HEK293 (cell line): ENCODE data around the gene SLC6A17.

Experiments used
- CTCF ChIA-PET: fragments of 350-600 bp; formaldehyde crosslinking; extraction: SDS; loops from one replicate; lab custom pipeline; 2021; ENCODE audit warnings: antibody characterized with exemption; lab: Yijun Ruan, JAX
- POLR2A ChIA-PET: fragments of 300-600 bp; formaldehyde crosslinking; extraction: SDS; loops from one replicate; lab custom pipeline; 2020; ENCODE audit warnings: antibody characterized with exemption, inconsistent platforms; lab: Yijun Ruan, JAX
- H3K27ac ChIP-seq: fragments of 200-500 bp; sonication (Bioruptor generic); 2 replicates; pipeline ENCODE4 v1.5.1; 2014; ENCODE audit warnings: low read depth, low read length, control low read depth, inconsistent platforms; ENCODE audit errors: extremely low read depth
- H3K36me3 ChIP-seq, 2 experiments: fragments of 200-500 bp in 1 of 2; sonication (Bioruptor generic) in 1 of 2; 1 replicate in 1 of 2; 2 replicates in 1 of 2; pipeline ENCODE4 v1.5.1; 2014 to 2017; ENCODE audit warnings: inconsistent platforms in 2 of 2, low read length in 2 of 2; ENCODE audit not compliant: control insufficient read depth in 2 of 2, insufficient read depth in 1 of 2
- H3K4me1 ChIP-seq: fragments of 200-500 bp; sonication (Bioruptor generic); 2 replicates; pipeline ENCODE4 v1.5.1; 2014; ENCODE audit warnings: mild to moderate bottlenecking, low read length, inconsistent platforms; ENCODE audit not compliant: control insufficient read depth, insufficient read depth
- H3K4me3 ChIP-seq: 2 replicates; pipeline ENCODE4 v1.5.1; 2011; ENCODE audit warnings: low read depth, mild to moderate bottlenecking, control low read depth, low read length, moderate library complexity
- H3K9me3 ChIP-seq: fragments of 200-500 bp; sonication (Bioruptor generic); 2 replicates; pipeline ENCODE4 v1.5.1; 2014; ENCODE audit warnings: low read depth, low read length, inconsistent platforms; ENCODE audit not compliant: control insufficient read depth, insufficient read depth
- BCL11B ChIP-seq: fragments of 450-650 bp; formaldehyde crosslinking; IDR thresholded peaks from 2 replicates; pipeline ENCODE4 v1.5.1; 2016; ENCODE audit warnings: low read depth, missing biosample characterization, missing genetic modification characterization
- EGR2 ChIP-seq: fragments of 450-650 bp; formaldehyde crosslinking; IDR thresholded peaks from 2 replicates; pipeline ENCODE4 v1.5.1; 2016; ENCODE audit warnings: low read depth, missing biosample characterization, missing genetic modification characterization
- HOXC10 ChIP-seq: sonication (generic); formaldehyde crosslinking; IDR thresholded peaks from 2 replicates; pipeline ENCODE4 v1.8.1; 2023; ENCODE audit warnings: mild to moderate bottlenecking, missing genetic modification reagents
- INSM2 ChIP-seq: fragments of 450-650 bp; formaldehyde crosslinking; IDR thresholded peaks from 2 replicates; pipeline ENCODE4 v1.5.1; 2016; ENCODE audit warnings: missing biosample characterization, missing genetic modification characterization
- MZF1 ChIP-seq: fragments of 450-650 bp; formaldehyde crosslinking; IDR thresholded peaks from 2 replicates; pipeline ENCODE4 v1.5.1; 2017; ENCODE audit warnings: missing biosample characterization, missing genetic modification characterization, borderline replicate concordance
- PRDM10 ChIP-seq: fragments of 450-650 bp; formaldehyde crosslinking; IDR thresholded peaks from 2 replicates; pipeline ENCODE4 v1.5.1; 2016; ENCODE audit warnings: missing biosample characterization, missing genetic modification characterization
- RBAK ChIP-seq: fragments of 450-650 bp; formaldehyde crosslinking; IDR thresholded peaks from 2 replicates; pipeline ENCODE4 v1.5.1; 2016; ENCODE audit warnings: missing biosample characterization, missing genetic modification characterization
- SCRT1 ChIP-seq: fragments of 450-650 bp; formaldehyde crosslinking; IDR thresholded peaks from 2 replicates; pipeline ENCODE4 v1.5.1; 2016; ENCODE audit warnings: missing biosample characterization, missing genetic modification characterization, borderline replicate concordance
- TRIM28 ChIP-seq: IDR thresholded peaks from 2 replicates; pipeline ENCODE4 v1.6.1; 2011; ENCODE audit warnings: low read length, control low read depth, borderline replicate concordance
- ZBTB48 ChIP-seq: fragments of 450-650 bp; formaldehyde crosslinking; IDR thresholded peaks from 2 replicates; pipeline ENCODE4 v1.5.1; 2016; ENCODE audit warnings: missing biosample characterization, missing genetic modification characterization
- ZBTB7A ChIP-seq: fragments of 450-650 bp; formaldehyde crosslinking; IDR thresholded peaks from 2 replicates; pipeline ENCODE4 v1.5.1; 2016; ENCODE audit warnings: low read depth, missing biosample characterization, missing genetic modification characterization
- ZNF132 ChIP-seq: fragments of 450-650 bp; formaldehyde crosslinking; IDR thresholded peaks from 2 replicates; pipeline ENCODE4 v1.5.1; 2017; ENCODE audit warnings: missing biosample characterization, missing genetic modification characterization, borderline replicate concordance
- ZNF174 ChIP-seq: fragments of 450-650 bp; formaldehyde crosslinking; IDR thresholded peaks from 2 replicates; pipeline ENCODE4 v1.5.0; 2017; ENCODE audit warnings: missing biosample characterization, mild to moderate bottlenecking, missing genetic modification characterization
- ZNF223 ChIP-seq: fragments of 450-650 bp; formaldehyde crosslinking; IDR thresholded peaks from 2 replicates; pipeline ENCODE4 v1.5.1; 2016; ENCODE audit warnings: missing biosample characterization, missing genetic modification characterization
- ZNF324 ChIP-seq: fragments of 450-650 bp; formaldehyde crosslinking; IDR thresholded peaks from 2 replicates; pipeline ENCODE4 v1.5.1; 2016; ENCODE audit warnings: missing biosample characterization, missing genetic modification characterization
- ZNF350 ChIP-seq: fragments of 450-650 bp; formaldehyde crosslinking; IDR thresholded peaks from 2 replicates; pipeline ENCODE4 v1.5.0; 2017; ENCODE audit warnings: missing biosample characterization, mild to moderate bottlenecking, missing genetic modification characterization
- ZNF354C ChIP-seq: fragments of 450-650 bp; formaldehyde crosslinking; IDR thresholded peaks from 2 replicates; pipeline ENCODE4 v1.5.1; 2016; ENCODE audit warnings: missing biosample characterization, missing genetic modification characterization, low read depth, borderline replicate concordance
- ZNF37A ChIP-seq: fragments of 450-650 bp; IDR thresholded peaks from 2 replicates; pipeline ENCODE4 v1.5.1; 2018; ENCODE audit warnings: missing biosample characterization, missing genetic modification characterization
- ZNF423 ChIP-seq: fragments of 450-650 bp; formaldehyde crosslinking; IDR thresholded peaks from 2 replicates; pipeline ENCODE4 v1.5.1; 2016; ENCODE audit warnings: missing biosample characterization, missing genetic modification characterization
- ZNF501 ChIP-seq: fragments of 450-650 bp; formaldehyde crosslinking; IDR thresholded peaks from 2 replicates; pipeline ENCODE4 v1.5.1; 2016; ENCODE audit warnings: missing biosample characterization, missing genetic modification characterization
- ZNF513 ChIP-seq: fragments of 450-650 bp; IDR thresholded peaks from 2 replicates; pipeline ENCODE4 v1.5.1; 2018; ENCODE audit warnings: missing biosample characterization, missing genetic modification characterization
- ZNF544 ChIP-seq: fragments of 450-650 bp; formaldehyde crosslinking; IDR thresholded peaks from 2 replicates; pipeline ENCODE4 v1.5.0; 2017; ENCODE audit warnings: missing biosample characterization, missing genetic modification characterization
- ZNF660 ChIP-seq: fragments of 450-650 bp; IDR thresholded peaks from 2 replicates; pipeline ENCODE4 v1.5.1; 2018; ENCODE audit warnings: missing biosample characterization, mild to moderate bottlenecking, missing genetic modification characterization
- ZNF677 ChIP-seq: fragments of 450-650 bp; IDR thresholded peaks from 2 replicates; pipeline ENCODE4 v1.5.0; 2018; ENCODE audit warnings: missing biosample characterization, mild to moderate bottlenecking, missing genetic modification characterization, moderate library complexity

The SLC6A17 gene

GRCh38 chr1:110207831-110208230 lies 57.5 kb downstream of the SLC6A17 start (continued):
- TF ChIP-seq ZNF660 (tag by site-specific recombination) (no peak), SCRT1 (tag by site-specific recombination) (0 out of 2 replicates have a peak, but pooled peaks have one; percentile 38), PRDM10 (peak; percentile 29; the same call in 1 of the 2 replicates)

- POLR2A ChIA-PET = interaction anchor here (0.6 to 4.2 kb wide), 3 partner anchors 103 to 224 kb away, joined by 3 to 26 read pairs (median 4); partner anchors contain the start of gene RBM15
- TF ChIP-seq TRIM28 = 0 out of 2 replicates have a peak, but pooled peaks have one; percentile 40
- no peak for TF ChIP-seq ZNF132 (tag by site-specific recombination)
- peaks cover 5% of the 10 kb centered on the region for H3K4me1 ChIP-seq
- no peak overlapping the region; the same call in 1 of the 2 replicates for H3K4me3 ChIP-seq
- CTCF ChIA-PET = interaction anchor here (0.6 to 20.2 kb wide), 36 partner anchors 8 to 288 kb away, joined by 3 to 662 read pairs (median 7); partner anchors contain the start of gene RBM15
- peak overlapping the region; percentile 61; the same call in 1 of the 2 replicates for H3K27ac ChIP-seq
- no peaks in the 10 kb centered on the region for H3K9me3 ChIP-seq
- H3K36me3 ChIP-seq = no peaks in the 10 kb centered on the region
Observed at GRCh38 chr1:110208916-110209645, 58.8 kb downstream of the SLC6A17 start.

GRCh38 chr1:110209715-110210603 lies 59.7 kb downstream of the SLC6A17 start, which contains the start of gene KCNC4:
Gene KCNC4, plus strand, starts transcription at chr1:110210314. Its CDS starts 1,186 bp downstream, at chr1:110211500.
- ChIA-PET CTCF (interaction anchor here (0.6 to 20.2 kb wide), 13 partner anchors 10 to 287 kb away, joined by 3 to 662 read pairs (median 7); partner anchors contain the start of gene RBM15), POLR2A (interaction anchor here (0.6 to 4.2 kb wide), 3 partner anchors 102 to 223 kb away, joined by 3 to 26 read pairs (median 4); partner anchors contain the start of gene RBM15)
- Histone ChIP-seq H3K9me3 (no peaks in the 10 kb centered on the region), H3K4me1 (peaks cover 7% of the 10 kb centered on the region), H3K4me3 (peak within 1 kb of the TSS; percentile 56), H3K27ac (peak within 1 kb of the TSS; percentile 78), H3K36me3 (no peaks in the 10 kb centered on the region)
- TF ChIP-seq ZBTB7A (tag by site-specific recombination) (no peak), INSM2 (tag by site-specific recombination) (no peak), EGR2 (peak; percentile 55), ZNF37A (tag by site-specific recombination) (no peak), ZNF174 (tag by site-specific recombination) (no peak), ZNF223 (tag by site-specific recombination) (no peak), RBAK (tag by site-specific recombination) (no peak), ZNF354C (no peak), HOXC10 (CRISPR knock-in tag) (0 out of 2 replicates have a peak, but pooled peaks have one; percentile 55), MZF1 (no peak), ZNF501 (tag by site-specific recombination) (no peak; the same call in 1 of the 2 replicates), ZNF324 (tag by site-specific recombination) (no peak), ZNF350 (no peak), BCL11B (tag by site-specific recombination) (peak; percentile 91), ZNF423 (tag by site-specific recombination) (no peak), ZBTB48 (peak; percentile 99), ZNF513 (tag by site-specific recombination) (peak; percentile 60; the same call in 1 of the 2 replicates), ZNF677 (tag by site-specific recombination) (no peak), ZNF544 (tag by site-specific recombination) (no peak)
